A673 (cell line): ENCODE results near the gene SENP6. TPM values are rescaled to one million over a fixed set of nuclear protein-coding genes. Genes with fewer than 3 reads are reported as not detected.

ENCODE experiments used
- BruUV-seq: library from RNA; stranded (reverse); fragments of 400-500 nt; replicated peaks from 2 replicates; lab custom pipeline; 2021; lab: Mats Ljungman, UMichigan
- CTCF ChIA-PET: fragments of 300-600 bp; sonication (Branson Sonifier 250); formaldehyde crosslinking; loops from one replicate; lab custom pipeline; 2022; ENCODE audit warnings: antibody characterized with exemption; lab: Charles Lee
- POLR2A ChIA-PET: fragments of 300-600 bp; sonication (Branson Sonifier 250); formaldehyde crosslinking; loops from one replicate; lab custom pipeline; 2022; ENCODE audit warnings: antibody characterized with exemption; ENCODE audit not compliant: low non-redundant PET; lab: Charles Lee
- DNase-seq: peaks from one replicate; pipeline ENCODE4 v3.0.0-alpha.2; 2015; ENCODE audit warnings: low spot score
- H3K27ac ChIP-seq: fragments of 200-600 bp; sonication (generic); 2 replicates; pipeline ENCODE4 v1.5.1; 2016; ENCODE audit warnings: mixed run types, low read depth, mild to moderate bottlenecking, mixed read lengths, antibody characterized with exemption, low read length; ENCODE audit not compliant: poor library complexity, severe bottlenecking
- H3K27me3 ChIP-seq: fragments of 200-600 bp; sonication (generic); replicated peaks from 2 replicates; pipeline ENCODE4 v1.6.1; 2017; ENCODE audit warnings: mixed run types, low read depth, mild to moderate bottlenecking, mixed read lengths, antibody characterized with exemption, low read length; ENCODE audit not compliant: insufficient read depth, poor library complexity
- H3K36me3 ChIP-seq: fragments of 200-600 bp; sonication (generic); 2 replicates; pipeline ENCODE4 v1.6.1; 2016; ENCODE audit warnings: mixed run types, mild to moderate bottlenecking, mixed read lengths, antibody characterized with exemption, low read length; ENCODE audit not compliant: insufficient read depth, poor library complexity, severe bottlenecking
- H3K4me1 ChIP-seq: fragments of 200-600 bp; sonication (generic); 2 replicates; pipeline ENCODE4 v1.6.1; 2017; ENCODE audit warnings: mixed run types, mild to moderate bottlenecking, mixed read lengths, antibody characterized with exemption, low read length; ENCODE audit not compliant: insufficient read depth, poor library complexity, severe bottlenecking
- H3K4me3 ChIP-seq: fragments of 200-600 bp; sonication (generic); 2 replicates; pipeline ENCODE4 v1.5.1; 2016; ENCODE audit warnings: low read depth, mixed run types, mild to moderate bottlenecking, mixed read lengths, low read length; ENCODE audit not compliant: poor library complexity, severe bottlenecking
- H3K9me3 ChIP-seq: fragments of 200-600 bp; sonication (generic); 2 replicates; pipeline ENCODE4 v1.6.1; 2016; ENCODE audit warnings: mixed run types, low read depth, mild to moderate bottlenecking, mixed read lengths, antibody characterized with exemption, low read length; ENCODE audit not compliant: poor library complexity, severe bottlenecking
- CTCF ChIP-seq: fragments of 300-800, 200-600 bp; sonication (generic); conservative IDR thresholded peaks from 2 replicates; pipeline ENCODE4 v1.5.1; 2017; ENCODE audit warnings: low read depth, mild to moderate bottlenecking, antibody characterized with exemption, low read length, moderate library complexity, mixed read lengths
- EZH2 ChIP-seq: fragments of 200-600 bp; sonication (generic); IDR thresholded peaks from 2 replicates; pipeline ENCODE4 v1.6.1; 2017; ENCODE audit warnings: borderline replicate concordance, low read depth, mild to moderate bottlenecking, mixed read lengths, antibody characterized with exemption, low read length; ENCODE audit not compliant: poor library complexity, severe bottlenecking
- intact Hi-C: fragments of 100-400 bp; cut with micrococcal nuclease; formaldehyde crosslinking; loops from one replicate; pipeline ENCODE4 v1.10.0; 2022; ENCODE audit not compliant: unreplicated experiment
- total RNA-seq: library from RNA; stranded (reverse); gene quantifications from 2 replicates; pipeline ENCODE4 v1.2.3, GENCODE V29; 2021

The SENP6 gene
- total RNA-seq, 1 experiment from 2014 or later: 92.7 TPM

- peaks cover 23% of the 10 kb centered on the region for H3K4me1 ChIP-seq
- H3K27ac ChIP-seq: no peak overlapping the region
- no peak overlapping the region for H3K4me3 ChIP-seq
- no TSS peak for BruUV-seq
- ChIA-PET CTCF (no interaction called here), POLR2A (interaction anchor here (0.6 kb wide), 1 partner anchor 130 kb away, joined by 3 read pairs; no protein-coding TSS in a partner anchor)
- peaks cover 25% of the 10 kb centered on the region for H3K36me3 ChIP-seq
- H3K27me3 ChIP-seq: no peaks in the 10 kb centered on the region
- intact Hi-C loops: no loop called here
- TF ChIP-seq CTCF: no peak
- TF ChIP-seq EZH2: no peak
- DNase-seq: no peak
- no peaks in the 10 kb centered on the region for H3K9me3 ChIP-seq
Measured at GRCh38 chr6:75623491-75623890, 21.8 kb downstream of the SENP6 start.

- no peak for DNase-seq
- BruUV-seq: no TSS peak
- CTCF ChIA-PET: no interaction called here
- H3K4me1 ChIP-seq: peaks cover 22% of the 10 kb centered on the region
- no peak overlapping the region for H3K4me3 ChIP-seq
- TF ChIP-seq EZH2: no peak
- no peak for TF ChIP-seq CTCF
- intact Hi-C loops: no loop called here
- H3K9me3 ChIP-seq: no peaks in the 10 kb centered on the region
- POLR2A ChIA-PET: no interaction called here
- H3K27ac ChIP-seq: no peak overlapping the region
- no peaks in the 10 kb centered on the region for H3K27me3 ChIP-seq
- H3K36me3 ChIP-seq: peaks cover 25% of the 10 kb centered on the region
Measured at GRCh38 chr6:75624335-75624734, 22.7 kb downstream of the SENP6 start.

- no peaks in the 10 kb centered on the region for H3K27me3 ChIP-seq
- H3K4me3 ChIP-seq: no peak overlapping the region
- DNase-seq: no peak
- POLR2A ChIA-PET: no interaction called here
- TF ChIP-seq EZH2 (no peak), CTCF (no peak)
- no TSS peak for BruUV-seq
- no peaks in the 10 kb centered on the region for H3K9me3 ChIP-seq
- peaks cover 25% of the 10 kb centered on the region for H3K36me3 ChIP-seq
- peaks cover 16% of the 10 kb centered on the region for H3K4me1 ChIP-seq
- H3K27ac ChIP-seq: no peak overlapping the region
- CTCF ChIA-PET: no interaction called here
- intact Hi-C loops: no loop called here
Measured at GRCh38 chr6:75624988-75625387, 23.3 kb downstream of the SENP6 start.
